Osteocyte (in vitro differentiated cells): Measurements from ENCODE around the gene SLC32A1. TPM values are rescaled to one million over a fixed set of nuclear protein-coding genes. Genes with fewer than 3 reads are reported as not detected.

ENCODE experiments used
- DNase-seq: peaks from one replicate; pipeline ENCODE4 v3.0.0; 2021; ENCODE audit warnings: mixed read lengths; ENCODE audit not compliant: unreplicated experiment; ENCODE audit errors: extremely low spot score
- H3K27ac Mint-ChIP-seq: one replicate; pipeline ENCODE4 v1.8.0; 2021; ENCODE audit warnings: mild to moderate bottlenecking, mixed read lengths; ENCODE audit not compliant: unreplicated experiment
- H3K27me3 Mint-ChIP-seq: one replicate; pipeline ENCODE4 v1.8.0; 2021; ENCODE audit warnings: mixed read lengths; ENCODE audit not compliant: unreplicated experiment
- H3K36me3 Mint-ChIP-seq: one replicate; pipeline ENCODE4 v1.8.0; 2021; ENCODE audit warnings: mixed read lengths; ENCODE audit not compliant: unreplicated experiment
- H3K4me1 Mint-ChIP-seq: one replicate; pipeline ENCODE4 v1.8.0; 2021; ENCODE audit warnings: mixed read lengths; ENCODE audit not compliant: unreplicated experiment
- H3K4me3 Mint-ChIP-seq: one replicate; pipeline ENCODE4 v1.8.0; 2021; ENCODE audit warnings: mild to moderate bottlenecking, moderate library complexity, mixed read lengths; ENCODE audit not compliant: unreplicated experiment
- H3K9me3 Mint-ChIP-seq: one replicate; pipeline ENCODE4 v1.8.0; 2021; ENCODE audit warnings: mixed read lengths; ENCODE audit not compliant: unreplicated experiment
- total RNA-seq: library from RNA; stranded (reverse); gene quantifications from 2 replicates; pipeline ENCODE4 v1.2.1, GENCODE V29; 2021
- TF ChIP-seq, protein P1 (sequence below): fragments of 200-600 bp; sonication (generic); IDR thresholded peaks from 2 replicates; pipeline ENCODE4 v1.5.0; 2021; ENCODE audit warnings: antibody characterized with exemption, mild to moderate bottlenecking, moderate library complexity

SLC32A1 gene
- total RNA-seq, 1 donor from 2014 or later = not detected

DNA sequence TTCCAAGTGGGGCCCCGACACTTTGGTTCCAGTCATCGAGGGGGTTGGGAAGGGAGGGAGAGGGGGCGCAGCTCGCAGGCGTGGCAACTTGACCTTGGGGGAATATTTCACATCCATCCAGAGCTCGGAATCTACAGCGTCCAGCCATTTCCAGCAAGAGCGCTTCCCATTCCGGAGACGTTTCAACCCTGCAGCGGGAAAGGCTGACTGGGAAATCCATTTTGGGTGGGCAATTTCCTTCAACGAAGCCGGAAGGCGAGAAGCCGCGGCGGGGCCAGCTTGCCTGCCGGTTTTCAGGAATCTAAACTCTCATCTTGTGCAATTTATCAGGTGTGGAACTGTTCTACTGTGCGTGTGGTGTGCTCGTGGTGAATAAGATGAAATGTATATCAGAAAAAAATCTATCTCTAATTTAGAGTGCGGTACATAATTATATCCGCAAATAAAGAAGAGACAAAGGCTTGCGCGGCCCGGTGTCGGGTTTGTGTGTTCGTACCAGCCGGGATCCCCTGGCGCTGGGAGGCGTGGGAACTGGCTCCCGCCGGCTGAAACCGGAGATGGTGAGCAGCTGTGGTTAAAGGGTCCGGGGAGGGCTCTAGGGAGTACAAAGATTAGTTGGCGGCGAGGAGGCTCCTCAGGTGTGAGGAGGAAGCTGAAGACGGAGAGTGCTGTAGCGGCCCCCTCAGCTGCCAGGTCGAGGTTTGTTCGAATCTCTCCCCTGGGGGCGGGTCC lies 4.8 kb downstream of the SLC32A1 start:
- no peaks in the 10 kb centered on the region for H3K9me3 Mint-ChIP-seq
- H3K4me3 Mint-ChIP-seq = no peak overlapping the region
- peaks cover 34% of the 10 kb centered on the region for H3K4me1 Mint-ChIP-seq
- H3K27ac Mint-ChIP-seq = no peak overlapping the region
- TF ChIP-seq, protein P1, sequence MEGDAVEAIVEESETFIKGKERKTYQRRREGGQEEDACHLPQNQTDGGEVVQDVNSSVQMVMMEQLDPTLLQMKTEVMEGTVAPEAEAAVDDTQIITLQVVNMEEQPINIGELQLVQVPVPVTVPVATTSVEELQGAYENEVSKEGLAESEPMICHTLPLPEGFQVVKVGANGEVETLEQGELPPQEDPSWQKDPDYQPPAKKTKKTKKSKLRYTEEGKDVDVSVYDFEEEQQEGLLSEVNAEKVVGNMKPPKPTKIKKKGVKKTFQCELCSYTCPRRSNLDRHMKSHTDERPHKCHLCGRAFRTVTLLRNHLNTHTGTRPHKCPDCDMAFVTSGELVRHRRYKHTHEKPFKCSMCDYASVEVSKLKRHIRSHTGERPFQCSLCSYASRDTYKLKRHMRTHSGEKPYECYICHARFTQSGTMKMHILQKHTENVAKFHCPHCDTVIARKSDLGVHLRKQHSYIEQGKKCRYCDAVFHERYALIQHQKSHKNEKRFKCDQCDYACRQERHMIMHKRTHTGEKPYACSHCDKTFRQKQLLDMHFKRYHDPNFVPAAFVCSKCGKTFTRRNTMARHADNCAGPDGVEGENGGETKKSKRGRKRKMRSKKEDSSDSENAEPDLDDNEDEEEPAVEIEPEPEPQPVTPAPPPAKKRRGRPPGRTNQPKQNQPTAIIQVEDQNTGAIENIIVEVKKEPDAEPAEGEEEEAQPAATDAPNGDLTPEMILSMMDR = no peak
- H3K36me3 Mint-ChIP-seq = peaks cover 3% of the 10 kb centered on the region
- no peak for DNase-seq
- peaks cover 91% of the 10 kb centered on the region for H3K27me3 Mint-ChIP-seq

DNA sequence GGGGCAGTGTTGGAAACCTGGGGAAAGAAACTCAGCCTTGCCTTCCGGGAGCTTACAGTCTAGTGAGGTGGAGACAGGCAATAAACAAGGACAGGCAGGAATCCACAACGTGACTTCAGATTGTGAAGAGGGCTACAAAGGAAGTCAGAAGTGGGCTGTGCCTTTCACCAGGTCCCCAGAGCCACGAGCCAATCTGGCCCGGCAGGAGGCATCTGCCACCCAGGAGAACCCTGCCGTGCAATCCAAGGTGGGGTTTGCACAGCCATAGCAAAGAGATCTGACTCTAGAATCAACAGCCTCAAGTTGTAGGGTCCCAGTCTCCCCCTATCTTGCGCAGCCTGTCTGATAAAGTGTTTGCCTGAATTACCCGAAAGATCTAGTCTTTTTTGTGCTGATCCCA lies 5.5 kb downstream of the SLC32A1 start:
- TF ChIP-seq, protein P1 = no peak
- H3K27me3 Mint-ChIP-seq = peaks cover 91% of the 10 kb centered on the region
- H3K36me3 Mint-ChIP-seq = peaks cover 3% of the 10 kb centered on the region
- H3K9me3 Mint-ChIP-seq = no peaks in the 10 kb centered on the region
- H3K27ac Mint-ChIP-seq = no peak overlapping the region
- H3K4me3 Mint-ChIP-seq = no peak overlapping the region
- peaks cover 31% of the 10 kb centered on the region for H3K4me1 Mint-ChIP-seq
- DNase-seq = no peak

DNA sequence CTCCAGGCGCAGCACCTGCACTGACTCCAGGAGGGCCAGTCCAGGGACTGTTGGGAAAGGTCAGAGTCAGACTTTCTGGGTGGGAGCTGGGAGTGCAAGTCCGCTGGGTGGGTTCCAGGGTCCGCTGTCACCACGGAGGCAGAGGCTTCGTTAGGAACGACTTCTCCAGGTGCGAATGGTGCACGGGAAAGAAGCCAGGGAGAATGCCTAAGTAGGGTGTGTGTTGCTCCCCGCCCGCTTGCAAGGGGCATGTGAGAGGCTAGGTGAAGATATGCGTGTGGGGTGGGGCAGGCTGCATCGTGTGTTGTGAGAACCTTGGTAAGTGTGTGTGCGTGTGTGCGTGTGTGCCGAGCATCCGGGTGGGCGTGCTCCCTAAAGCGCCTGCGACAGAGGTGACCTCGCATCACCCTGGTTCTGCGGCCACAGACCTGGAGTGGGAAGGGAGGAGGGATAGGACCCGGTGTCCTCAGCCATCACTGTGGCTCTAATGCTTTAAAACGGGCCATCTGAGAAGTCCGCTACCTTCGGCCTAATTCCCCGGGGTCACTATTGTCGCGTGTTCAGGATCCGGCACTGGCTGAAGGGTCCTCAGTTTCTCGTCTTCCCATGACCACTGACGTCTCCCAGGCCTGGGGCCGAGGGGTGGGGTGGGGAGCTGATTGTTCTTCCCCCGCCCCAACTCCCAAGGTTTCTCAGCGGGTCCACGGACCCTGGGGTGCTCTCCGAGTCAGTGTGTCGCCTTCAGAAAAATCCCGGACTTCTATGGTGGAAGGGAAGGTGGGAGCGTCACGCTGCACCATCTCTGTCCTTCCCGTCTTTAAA lies 6.1 kb downstream of the SLC32A1 start:
- no peak for DNase-seq
- Mint-ChIP-seq H3K27me3 (peaks cover 93% of the 10 kb centered on the region), H3K36me3 (peaks cover 3% of the 10 kb centered on the region), H3K27ac (no peak overlapping the region), H3K4me1 (peaks cover 29% of the 10 kb centered on the region), H3K4me3 (no peak overlapping the region), H3K9me3 (no peaks in the 10 kb centered on the region)
- TF ChIP-seq, protein P1 = no peak

DNA sequence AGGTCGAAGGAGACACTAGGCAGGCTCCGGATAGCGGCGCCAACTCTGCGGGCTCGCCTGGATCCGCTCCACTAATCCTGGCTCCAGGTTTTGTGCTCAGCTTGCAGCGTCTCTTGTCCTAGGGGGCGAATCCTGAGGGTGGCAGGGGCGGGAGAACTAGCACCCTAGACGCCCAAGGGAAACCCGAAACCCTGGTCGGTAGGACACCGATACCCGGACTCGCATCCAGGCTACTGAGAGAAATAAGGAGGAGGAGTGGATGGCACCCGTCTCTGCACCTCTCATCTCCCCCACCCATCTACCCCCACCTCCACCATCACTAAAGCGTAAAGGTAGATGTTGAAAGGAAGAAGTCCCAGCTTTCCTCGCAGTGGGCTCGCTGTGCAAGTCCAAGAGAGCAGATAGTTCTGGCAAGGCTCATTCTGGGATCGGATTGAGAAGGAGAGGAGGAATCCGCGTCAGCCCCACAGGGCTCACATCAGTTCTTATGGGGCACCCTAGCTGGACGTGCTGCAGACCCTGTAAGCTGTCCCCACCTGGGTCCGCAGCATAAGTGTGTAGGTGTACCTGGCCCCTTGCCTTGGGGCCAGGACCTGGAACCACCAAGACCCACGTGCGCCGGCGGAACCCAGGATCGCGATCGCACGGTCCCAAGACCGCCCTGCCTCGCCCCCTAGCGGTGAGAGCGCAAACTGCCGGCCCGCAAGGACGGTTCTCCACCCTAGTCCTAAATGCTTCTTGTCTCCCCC lies 6.9 kb downstream of the SLC32A1 start:
- Mint-ChIP-seq H3K36me3 (peaks cover 3% of the 10 kb centered on the region), H3K9me3 (no peaks in the 10 kb centered on the region), H3K27ac (no peak overlapping the region), H3K4me3 (peak overlapping the region; percentile 45), H3K27me3 (peaks cover 94% of the 10 kb centered on the region), H3K4me1 (peaks cover 28% of the 10 kb centered on the region)
- no peak for DNase-seq
- TF ChIP-seq, protein P1 = peak; percentile 93
